CD14-positive monocyte (primary cell): ENCODE data around the gene CD44. TPM values are rescaled to one million over a fixed set of nuclear protein-coding genes. Genes with fewer than 3 reads are reported as not detected.

Experiments used
- DNase-seq, 3 donors: peaks; one replicate each; pipeline ENCODE4 v3.0.0-alpha.2; 2011 to 2022
- H2AFZ ChIP-seq: 2 replicates; pipeline ENCODE4 v1.6.0; 2012; ENCODE audit warnings: mild to moderate bottlenecking, low read depth, low read length, inconsistent platforms; ENCODE audit not compliant: insufficient read depth, poor library complexity, severe bottlenecking
- H3K27ac ChIP-seq, 2 donors: 1 replicate in 1 of 2; 2 replicates in 1 of 2; pipeline ENCODE4 v1.5.1; 2012 to 2013; ENCODE audit warnings: low read length in 2 of 2, control low read depth in 1 of 2, inconsistent platforms in 1 of 2, low read depth in 1 of 2, mild to moderate bottlenecking in 1 of 2
- H3K27me3 ChIP-seq, 2 donors: one replicate each; pipeline versions ENCODE4 v1.6.0 to v1.6.1; 2011 to 2013; ENCODE audit warnings: low read length in 2 of 2; ENCODE audit not compliant: control insufficient read depth in 2 of 2, insufficient read depth in 2 of 2
- H3K36me3 ChIP-seq, 2 donors: replicated peaks in 1 of 2; 1 replicate in 1 of 2; 2 replicates in 1 of 2; pipeline versions ENCODE4 v1.5.1 to v1.6.1; 2012 to 2013; ENCODE audit warnings: low read length in 2 of 2, control low read depth in 1 of 2, inconsistent platforms in 1 of 2, mild to moderate bottlenecking in 1 of 2; ENCODE audit not compliant: insufficient read depth in 2 of 2, control insufficient read depth in 1 of 2
- H3K4me1 ChIP-seq, 2 donors: 1 replicate in 1 of 2; 2 replicates in 1 of 2; pipeline versions ENCODE4 v1.5.1 to v1.6.1; 2012 to 2013; ENCODE audit warnings: low read length in 2 of 2, control low read depth in 1 of 2, inconsistent platforms in 1 of 2, mild to moderate bottlenecking in 1 of 2, moderate library complexity in 1 of 2; ENCODE audit not compliant: insufficient read depth in 2 of 2, control insufficient read depth in 1 of 2
- H3K4me2 ChIP-seq: replicated peaks from 2 replicates; pipeline ENCODE3; 2012; ENCODE audit warnings: low read length, moderate library complexity, mild to moderate bottlenecking; ENCODE audit not compliant: poor library complexity, severe bottlenecking; ENCODE audit errors: extremely low read depth
- H3K4me3 ChIP-seq, 3 experiments: fragments of 200-600 bp in 1 of 3; sonication (generic) in 1 of 3; replicated peaks in 1 of 3; 1 replicate in 2 of 3; 2 replicates in 1 of 3; pipeline ENCODE4 v1.5.1; 2011 to 2013; ENCODE audit warnings: low read length in 3 of 3, mild to moderate bottlenecking in 3 of 3, control low read depth in 2 of 3, low read depth in 2 of 3, inconsistent platforms in 1 of 3, moderate library complexity in 1 of 3
- H3K79me2 ChIP-seq: 2 replicates; pipeline ENCODE4 v1.6.0; 2012; ENCODE audit warnings: mild to moderate bottlenecking, control low read depth, inconsistent platforms, low read length, moderate library complexity; ENCODE audit not compliant: insufficient read depth
- H3K9ac ChIP-seq: 2 replicates; pipeline ENCODE4 v1.6.0; 2017; ENCODE audit warnings: low read length, mild to moderate bottlenecking; ENCODE audit not compliant: insufficient read depth, poor library complexity, severe bottlenecking
- H3K9me3 ChIP-seq, 2 donors: replicated peaks in 1 of 2; 1 replicate in 1 of 2; 2 replicates in 1 of 2; pipeline versions ENCODE4 v1.5.1 to v1.6.1; 2012 to 2013; ENCODE audit warnings: low read length in 2 of 2, control low read depth in 1 of 2; ENCODE audit not compliant: control insufficient read depth in 1 of 2, insufficient read depth in 1 of 2
- H4K20me1 ChIP-seq: 2 replicates; pipeline ENCODE4 v1.6.0; 2012; ENCODE audit warnings: mild to moderate bottlenecking, low read length, control low read depth, moderate library complexity; ENCODE audit not compliant: insufficient read depth
- H3K27ac Mint-ChIP-seq, 7 donors: one replicate each; pipeline ENCODE4 v1.8.0; 2020; ENCODE audit warnings: mild to moderate bottlenecking in 7 of 7, mixed read lengths in 7 of 7, moderate library complexity in 6 of 7, inconsistent platforms in 2 of 7
- H3K27me3 Mint-ChIP-seq, 3 donors: one replicate each; pipeline ENCODE4 v1.8.0; 2021 to 2022; ENCODE audit warnings: low read depth in 3 of 3, mild to moderate bottlenecking in 3 of 3, mixed read lengths in 3 of 3, moderate library complexity in 3 of 3, inconsistent platforms in 1 of 3
- H3K36me3 Mint-ChIP-seq, 2 donors: one replicate each; pipeline ENCODE4 v1.8.0; 2020; ENCODE audit warnings: mixed read lengths in 2 of 2, inconsistent platforms in 1 of 2, mild to moderate bottlenecking in 1 of 2
- H3K4me1 Mint-ChIP-seq: one replicate; pipeline ENCODE4 v1.8.0; 2020; ENCODE audit warnings: mild to moderate bottlenecking, mixed read lengths
- H3K4me3 Mint-ChIP-seq, 2 donors: one replicate each; pipeline ENCODE4 v1.8.0; 2020; ENCODE audit warnings: mild to moderate bottlenecking in 2 of 2, mixed read lengths in 2 of 2, moderate library complexity in 1 of 2
- H3K9me3 Mint-ChIP-seq, 7 donors: one replicate each; pipeline ENCODE4 v1.8.0; 2020 to 2022; ENCODE audit warnings: mixed read lengths in 7 of 7, mild to moderate bottlenecking in 6 of 7, moderate library complexity in 6 of 7, inconsistent platforms in 2 of 7
- WGBS: methylation state at CpG from one replicate; pipeline ENCODE4 v1.1.5; 2013; ENCODE audit warnings: missing lambda C conversion rate; ENCODE audit not compliant: insufficient coverage; 5-methylcytosine and 5-hydroxymethylcytosine counted together
- intact Hi-C, 2 donors: fragments of 100-400 bp; cut with micrococcal nuclease; formaldehyde crosslinking; loops; one replicate each; pipeline versions ENCODE4 v1.15.0 to v1.15.1; 2023
- polyA plus RNA-seq, 3 donors: library from polyadenylated mRNA; depleted of rRNA in 1 of 3; unstranded in 2 of 3; stranded (reverse) in 1 of 3; fragments of 300-500 nt in 2 of 3; fragments of >200 nt in 1 of 3; fragmentation: Illumina TruSeq in 2 of 3; gene quantifications; 1 replicate in 2 of 3; 2 replicates in 1 of 3; pipeline ENCODE4 v1.2.3, GENCODE V29; 2012 to 2021
- TF ChIP-seq, protein P1 (sequence below): fragments of 200-600 bp; IDR thresholded peaks from one replicate; pipeline ENCODE4 v1.8.0; 2022; ENCODE audit warnings: antibody characterized with exemption, mild to moderate bottlenecking

CD44 gene
- polyA plus RNA-seq, 3 donors: 415 to 866 (median 531) TPM

- H2AFZ ChIP-seq: no peak overlapping the region
- no peak overlapping the region for H3K4me3 Mint-ChIP-seq
- peaks cover 21% of the 10 kb centered on the region for H3K4me1 Mint-ChIP-seq
- H3K36me3 Mint-ChIP-seq: no peaks in the 10 kb centered on the region
- DNase-seq: no peak
- no peak overlapping the region for H3K4me3 ChIP-seq
- no peaks in the 10 kb centered on the region for H4K20me1 ChIP-seq
- intact Hi-C loops: no loop called here
- peaks cover 0 to 1% (median 1%) of the 10 kb centered on the region in 3 donors for H3K27me3 Mint-ChIP-seq
- TF ChIP-seq, protein P1, sequence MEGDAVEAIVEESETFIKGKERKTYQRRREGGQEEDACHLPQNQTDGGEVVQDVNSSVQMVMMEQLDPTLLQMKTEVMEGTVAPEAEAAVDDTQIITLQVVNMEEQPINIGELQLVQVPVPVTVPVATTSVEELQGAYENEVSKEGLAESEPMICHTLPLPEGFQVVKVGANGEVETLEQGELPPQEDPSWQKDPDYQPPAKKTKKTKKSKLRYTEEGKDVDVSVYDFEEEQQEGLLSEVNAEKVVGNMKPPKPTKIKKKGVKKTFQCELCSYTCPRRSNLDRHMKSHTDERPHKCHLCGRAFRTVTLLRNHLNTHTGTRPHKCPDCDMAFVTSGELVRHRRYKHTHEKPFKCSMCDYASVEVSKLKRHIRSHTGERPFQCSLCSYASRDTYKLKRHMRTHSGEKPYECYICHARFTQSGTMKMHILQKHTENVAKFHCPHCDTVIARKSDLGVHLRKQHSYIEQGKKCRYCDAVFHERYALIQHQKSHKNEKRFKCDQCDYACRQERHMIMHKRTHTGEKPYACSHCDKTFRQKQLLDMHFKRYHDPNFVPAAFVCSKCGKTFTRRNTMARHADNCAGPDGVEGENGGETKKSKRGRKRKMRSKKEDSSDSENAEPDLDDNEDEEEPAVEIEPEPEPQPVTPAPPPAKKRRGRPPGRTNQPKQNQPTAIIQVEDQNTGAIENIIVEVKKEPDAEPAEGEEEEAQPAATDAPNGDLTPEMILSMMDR: no peak
- H3K9me3 ChIP-seq: no peaks in the 10 kb centered on the region
- no peak overlapping the region for H3K27ac ChIP-seq
- H3K9me3 Mint-ChIP-seq: peaks cover 0 to 3% (median 0%) of the 10 kb centered on the region in 7 donors
- no peak overlapping the region for H3K27ac Mint-ChIP-seq
- no peaks in the 10 kb centered on the region for H3K36me3 ChIP-seq
- no peak overlapping the region for H3K4me2 ChIP-seq
- H3K27me3 ChIP-seq: no peaks in the 10 kb centered on the region
- H3K79me2 ChIP-seq: no peaks in the 10 kb centered on the region
- no peak overlapping the region for H3K9ac ChIP-seq
- peaks cover 0 to 6% of the 10 kb centered on the region in 2 donors for H3K4me1 ChIP-seq
- no CpG with 5 or more reads among the region's 5 CpGs for WGBS
Measured at GRCh38 chr11:35281169-35281688, 142.3 kb downstream of the CD44 start.

Other genes with a start within 250 kb of the CD44 start
- gene APIP, start 222.8 kb upstream of the CD44 start, polyA plus RNA-seq: 10 to 100 TPM; 16.3 to 25.4 (median 22.9) TPM
- 10 to 100 TPM in 2 of 3 donors, 1 to 10 TPM in 1; 9.3 to 19.5 (median 17.5) TPM for gene PDHX, start 222.6 kb upstream of the CD44 start, polyA plus RNA-seq